Parathyroid adenoma (tissue), 2 donors: ENCODE results near the gene PCDHGC5.

Experiments used
- H2AFZ ChIP-seq: fragments of 300-600 bp; sonication (generic); one replicate; pipeline ENCODE4 v1.7.0; 2017; ENCODE audit warnings: antibody characterized with exemption, mild to moderate bottlenecking
- H3K27ac ChIP-seq: fragments of 300-600 bp; sonication (generic); one replicate; pipeline ENCODE4 v1.7.0; 2017
- H3K27me3 ChIP-seq: fragments of 300-600 bp; sonication (generic); one replicate; pipeline ENCODE4 v1.7.0; 2017; ENCODE audit warnings: low read length; ENCODE audit not compliant: control insufficient read depth, insufficient read depth
- H3K36me3 ChIP-seq: fragments of 300-600 bp; sonication (generic); one replicate; pipeline ENCODE4 v1.7.0; 2017; ENCODE audit warnings: low read length; ENCODE audit not compliant: control insufficient read depth, insufficient read depth
- H3K4me1 ChIP-seq: fragments of 300-600 bp; sonication (generic); one replicate; pipeline ENCODE4 v1.7.0; 2017; ENCODE audit warnings: control low read depth
- H3K4me2 ChIP-seq: fragments of 300-600 bp; sonication (generic); one replicate; pipeline ENCODE4 v1.7.0; 2017; ENCODE audit warnings: low read length
- H3K4me3 ChIP-seq: fragments of 300-600 bp; sonication (generic); one replicate; pipeline ENCODE4 v1.7.0; 2017; ENCODE audit warnings: low read depth, low read length
- H3K79me2 ChIP-seq: fragments of 300-600 bp; sonication (generic); one replicate; pipeline ENCODE4 v1.7.0; 2017; ENCODE audit warnings: control low read depth
- H3K9ac ChIP-seq: fragments of 300-600 bp; sonication (generic); one replicate; pipeline ENCODE4 v1.7.0; 2017; ENCODE audit warnings: mild to moderate bottlenecking
- H3K9me3 ChIP-seq: fragments of 300-600 bp; sonication (generic); one replicate; pipeline ENCODE4 v1.7.0; 2017; ENCODE audit warnings: low read length; ENCODE audit not compliant: control insufficient read depth
- CTCF ChIP-seq: fragments of 300-600 bp; sonication (generic); IDR thresholded peaks from one replicate; pipeline ENCODE4 v1.7.0; 2017; ENCODE audit warnings: antibody characterized with exemption, mild to moderate bottlenecking
- donor health status: primary hyperparathyroidism.

Gene PCDHGC5

GRCh38 chr5:141516672-141517025, 27.8 kb downstream of the PCDHGC5 start:
- no peak overlapping the region for H3K4me2 ChIP-seq
- peaks cover 51% of the 10 kb centered on the region for H3K4me1 ChIP-seq
- no peaks in the 10 kb centered on the region for H3K36me3 ChIP-seq
- H3K4me3 ChIP-seq: no peak overlapping the region
- H3K9ac ChIP-seq: no peak overlapping the region
- no peaks in the 10 kb centered on the region for H3K9me3 ChIP-seq
- peaks cover under 1% of the 10 kb centered on the region for H3K79me2 ChIP-seq
- TF ChIP-seq CTCF: no peak
- peak overlapping the region; percentile 99 for H3K27ac ChIP-seq
- no peak overlapping the region for H2AFZ ChIP-seq
- H3K27me3 ChIP-seq: no peaks in the 10 kb centered on the region

GRCh38 chr5:141517312-141517711, 28.4 kb downstream of the PCDHGC5 start:
- Histone ChIP-seq H3K4me2 (no peak overlapping the region), H3K4me3 (no peak overlapping the region), H2AFZ (no peak overlapping the region), H3K79me2 (no peaks in the 10 kb centered on the region), H3K27ac (peak overlapping the region; percentile 99), H3K9ac (no peak overlapping the region), H3K9me3 (no peaks in the 10 kb centered on the region), H3K27me3 (no peaks in the 10 kb centered on the region), H3K4me1 (peaks cover 45% of the 10 kb centered on the region), H3K36me3 (no peaks in the 10 kb centered on the region)
- no peak for TF ChIP-seq CTCF

GRCh38 chr5:141517880-141518617, 29.2 kb downstream of the PCDHGC5 start:
- TF ChIP-seq CTCF: no peak
- Histone ChIP-seq H3K4me2 (no peak overlapping the region), H3K9ac (no peak overlapping the region), H3K4me1 (peaks cover 47% of the 10 kb centered on the region), H3K9me3 (no peaks in the 10 kb centered on the region), H3K79me2 (peaks cover 2% of the 10 kb centered on the region), H3K27me3 (no peaks in the 10 kb centered on the region), H3K27ac (peak overlapping the region; percentile 34), H2AFZ (peak overlapping the region; percentile 22), H3K36me3 (no peaks in the 10 kb centered on the region), H3K4me3 (no peak overlapping the region)

GRCh38 chr5:141518618-141519015, 29.7 kb downstream of the PCDHGC5 start:
- H3K4me1 ChIP-seq: peaks cover 51% of the 10 kb centered on the region
- H3K27ac ChIP-seq: peak overlapping the region; percentile 34
- no peaks in the 10 kb centered on the region for H3K36me3 ChIP-seq

More at GRCh38 chr5:141518618-141519015, 29.7 kb downstream of the PCDHGC5 start:
- no peak for TF ChIP-seq CTCF
- Histone ChIP-seq H3K79me2 (peaks cover 5% of the 10 kb centered on the region), H3K9me3 (no peaks in the 10 kb centered on the region), H3K4me2 (no peak overlapping the region), H3K9ac (no peak overlapping the region), H3K27me3 (no peaks in the 10 kb centered on the region), H3K4me3 (no peak overlapping the region), H2AFZ (peak overlapping the region; percentile 22)
